Astrocyte (in vitro differentiated cells and primary cell): ENCODE results near the gene SLC6A4. TPM values are rescaled to one million over a fixed set of nuclear protein-coding genes. Genes with fewer than 3 reads are reported as not detected.

Experiments used
- DNase-seq: peaks from one replicate; pipeline ENCODE4 v3.0.0-alpha.2; 2010; ENCODE audit warnings: low read depth
- FAIRE-seq: peaks from 2 replicates; lab custom pipeline; 2011; peaks lifted over from hg19 to GRCh38; lab: Jason Lieb, UNC
- H2AFZ ChIP-seq: 2 replicates; pipeline ENCODE4 v1.6.0; 2012; ENCODE audit warnings: low read depth, low read length, inconsistent platforms
- H3K27ac ChIP-seq: 2 replicates; pipeline ENCODE4 v1.5.1; 2011; ENCODE audit warnings: low read depth, low read length, inconsistent platforms
- H3K27me3 ChIP-seq: 2 replicates; pipeline ENCODE4 v1.6.0; 2011; ENCODE audit warnings: low read length, inconsistent platforms; ENCODE audit not compliant: insufficient read depth
- H3K36me3 ChIP-seq: 2 replicates; pipeline ENCODE4 v1.5.1; 2011; ENCODE audit warnings: low read length, inconsistent platforms; ENCODE audit not compliant: insufficient read depth
- H3K4me1 ChIP-seq: 2 replicates; pipeline ENCODE4 v1.5.1; 2011; ENCODE audit warnings: low read length, inconsistent platforms; ENCODE audit not compliant: insufficient read depth
- H3K4me2 ChIP-seq: 2 replicates; pipeline ENCODE4 v1.6.0; 2012; ENCODE audit warnings: low read length, inconsistent platforms
- H3K4me3 ChIP-seq: 2 replicates; pipeline ENCODE4 v1.5.1; 2011; ENCODE audit warnings: low read depth, mild to moderate bottlenecking, low read length, inconsistent platforms; ENCODE audit not compliant: insufficient read depth
- H3K79me2 ChIP-seq: 2 replicates; pipeline ENCODE4 v1.6.0; 2012; ENCODE audit warnings: mild to moderate bottlenecking, low read length, inconsistent platforms; ENCODE audit not compliant: insufficient read depth
- H3K9ac ChIP-seq: 2 replicates; pipeline ENCODE4 v1.6.0; 2012; ENCODE audit warnings: mild to moderate bottlenecking, low read length, inconsistent platforms
- H3K9me3 ChIP-seq: 2 replicates; pipeline ENCODE4 v1.5.1; 2012; ENCODE audit warnings: low read depth, mild to moderate bottlenecking, low read length, inconsistent platforms; ENCODE audit not compliant: insufficient read depth
- H4K20me1 ChIP-seq: 2 replicates; pipeline ENCODE4 v1.6.0; 2012; ENCODE audit warnings: low read length, inconsistent platforms; ENCODE audit not compliant: insufficient read depth
- H3K27ac Mint-ChIP-seq: one replicate; pipeline ENCODE4 v1.8.0; 2021; ENCODE audit warnings: mild to moderate bottlenecking, mixed read lengths; ENCODE audit not compliant: unreplicated experiment
- H3K27me3 Mint-ChIP-seq: one replicate; pipeline ENCODE4 v1.8.0; 2021; ENCODE audit warnings: low read depth, mixed read lengths; ENCODE audit not compliant: unreplicated experiment
- H3K36me3 Mint-ChIP-seq: one replicate; pipeline ENCODE4 v1.8.0; 2021; ENCODE audit warnings: low read depth, mixed read lengths; ENCODE audit not compliant: unreplicated experiment
- H3K4me1 Mint-ChIP-seq: one replicate; pipeline ENCODE4 v1.8.0; 2021; ENCODE audit warnings: low read depth, mixed read lengths; ENCODE audit not compliant: unreplicated experiment
- H3K4me3 Mint-ChIP-seq: one replicate; pipeline ENCODE4 v1.8.0; 2021; ENCODE audit warnings: mild to moderate bottlenecking, moderate library complexity, mixed read lengths; ENCODE audit not compliant: unreplicated experiment
- H3K9me3 Mint-ChIP-seq: one replicate; pipeline ENCODE4 v1.8.0; 2021; ENCODE audit warnings: mild to moderate bottlenecking, mixed read lengths; ENCODE audit not compliant: unreplicated experiment
- EZH2 ChIP-seq: IDR thresholded peaks from 2 replicates; pipeline ENCODE4 v1.6.1; 2012; ENCODE audit warnings: mild to moderate bottlenecking, low read length, inconsistent platforms; ENCODE audit not compliant: insufficient read depth
- total RNA-seq: library from RNA; stranded (reverse); gene quantifications from 2 replicates; pipeline ENCODE4 v1.2.1, GENCODE V29; 2021
- TF ChIP-seq, protein P1 (sequence below): IDR thresholded peaks from 2 replicates; pipeline ENCODE4 v1.5.1; 2011; ENCODE audit warnings: low read depth, mild to moderate bottlenecking, inconsistent platforms, low read length, moderate library complexity; ENCODE audit not compliant: insufficient read depth

SLC6A4 gene
- total RNA-seq, 1 donor from 2014 or later = not detected

DNA sequence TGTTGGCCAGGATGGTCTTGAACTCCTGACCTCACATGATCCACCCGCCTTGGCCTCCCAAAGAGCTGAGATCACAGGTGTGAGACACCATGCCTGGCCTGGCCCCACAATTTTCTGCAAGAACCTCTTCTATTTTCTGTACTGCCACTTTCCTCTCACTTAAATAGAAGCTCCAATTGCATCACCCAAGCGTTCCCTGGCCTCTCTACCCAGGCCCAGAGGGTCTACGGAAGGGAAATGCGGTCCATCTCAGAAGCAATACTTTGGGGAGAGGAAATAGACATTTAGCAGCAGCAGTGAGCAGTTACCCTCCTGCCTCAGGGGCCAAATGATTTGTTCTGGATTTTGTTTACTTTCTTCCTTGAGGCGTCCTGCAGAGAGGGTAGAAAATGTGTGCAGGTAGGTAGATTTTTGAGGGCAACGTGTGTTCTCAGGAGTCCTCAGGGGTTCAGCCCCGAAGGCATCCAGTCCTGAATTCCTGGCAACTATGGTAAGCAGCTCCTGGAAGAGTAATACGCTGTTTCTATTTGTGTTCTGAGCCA lies 11.0 kb downstream of the SLC6A4 start:
- Histone ChIP-seq H3K79me2 (no peaks in the 10 kb centered on the region), H3K4me3 (no peak overlapping the region), H2AFZ (no peak overlapping the region), H4K20me1 (no peaks in the 10 kb centered on the region), H3K9me3 (peaks cover 2% of the 10 kb centered on the region), H3K27ac (no peak overlapping the region), H3K36me3 (no peaks in the 10 kb centered on the region), H3K9ac (no peak overlapping the region), H3K4me1 (no peaks in the 10 kb centered on the region), H3K4me2 (no peak overlapping the region), H3K27me3 (peaks cover 40% of the 10 kb centered on the region)
- Mint-ChIP-seq H3K4me3 (no peak overlapping the region), H3K27ac (no peak overlapping the region), H3K9me3 (peaks cover 5% of the 10 kb centered on the region), H3K4me1 (peaks cover 5% of the 10 kb centered on the region), H3K36me3 (no peaks in the 10 kb centered on the region), H3K27me3 (peaks cover 59% of the 10 kb centered on the region)
- TF ChIP-seq EZH2 = no peak
- TF ChIP-seq, protein P1, sequence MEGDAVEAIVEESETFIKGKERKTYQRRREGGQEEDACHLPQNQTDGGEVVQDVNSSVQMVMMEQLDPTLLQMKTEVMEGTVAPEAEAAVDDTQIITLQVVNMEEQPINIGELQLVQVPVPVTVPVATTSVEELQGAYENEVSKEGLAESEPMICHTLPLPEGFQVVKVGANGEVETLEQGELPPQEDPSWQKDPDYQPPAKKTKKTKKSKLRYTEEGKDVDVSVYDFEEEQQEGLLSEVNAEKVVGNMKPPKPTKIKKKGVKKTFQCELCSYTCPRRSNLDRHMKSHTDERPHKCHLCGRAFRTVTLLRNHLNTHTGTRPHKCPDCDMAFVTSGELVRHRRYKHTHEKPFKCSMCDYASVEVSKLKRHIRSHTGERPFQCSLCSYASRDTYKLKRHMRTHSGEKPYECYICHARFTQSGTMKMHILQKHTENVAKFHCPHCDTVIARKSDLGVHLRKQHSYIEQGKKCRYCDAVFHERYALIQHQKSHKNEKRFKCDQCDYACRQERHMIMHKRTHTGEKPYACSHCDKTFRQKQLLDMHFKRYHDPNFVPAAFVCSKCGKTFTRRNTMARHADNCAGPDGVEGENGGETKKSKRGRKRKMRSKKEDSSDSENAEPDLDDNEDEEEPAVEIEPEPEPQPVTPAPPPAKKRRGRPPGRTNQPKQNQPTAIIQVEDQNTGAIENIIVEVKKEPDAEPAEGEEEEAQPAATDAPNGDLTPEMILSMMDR = no peak
- no peak for DNase-seq
- no peak for FAIRE-seq

DNA sequence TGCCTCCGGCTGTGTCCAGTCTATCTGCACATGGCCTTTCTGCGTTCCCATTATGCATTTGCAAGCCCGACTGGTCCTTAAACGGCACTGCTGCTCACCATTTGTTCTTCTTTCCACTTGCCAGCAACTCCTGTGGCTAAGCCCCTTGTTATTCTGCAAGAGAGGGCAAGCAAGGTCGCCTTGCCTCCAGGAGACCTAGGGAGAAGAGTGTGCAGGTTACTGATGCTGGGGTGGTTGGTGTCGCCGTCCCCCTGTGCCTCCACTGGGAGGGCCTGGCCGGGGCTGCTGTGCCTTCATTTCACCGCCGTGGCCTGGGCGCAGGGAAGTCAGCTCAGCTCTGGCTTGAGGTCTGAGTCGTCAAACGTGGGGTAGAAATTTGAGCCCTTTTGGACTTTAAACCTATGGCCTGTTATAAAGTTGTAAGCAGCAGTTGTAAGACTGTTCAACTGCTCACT lies 12.7 kb downstream of the SLC6A4 start:
- H3K36me3 ChIP-seq = no peaks in the 10 kb centered on the region
- TF ChIP-seq, protein P1 = no peak
- no peak for TF ChIP-seq EZH2
- Mint-ChIP-seq H3K4me1 (peaks cover 5% of the 10 kb centered on the region), H3K36me3 (no peaks in the 10 kb centered on the region), H3K27me3 (peaks cover 58% of the 10 kb centered on the region), H3K4me3 (no peak overlapping the region), H3K27ac (no peak overlapping the region), H3K9me3 (peaks cover 2% of the 10 kb centered on the region)
- no peaks in the 10 kb centered on the region for H4K20me1 ChIP-seq
- H3K4me2 ChIP-seq = no peak overlapping the region
- H3K9ac ChIP-seq = no peak overlapping the region
- DNase-seq (no peak), FAIRE-seq (no peak)
- H3K9me3 ChIP-seq = no peaks in the 10 kb centered on the region
- H3K27ac ChIP-seq = no peak overlapping the region
- peaks cover 29% of the 10 kb centered on the region for H3K27me3 ChIP-seq
- H3K79me2 ChIP-seq = no peaks in the 10 kb centered on the region
- no peak overlapping the region for H2AFZ ChIP-seq
- H3K4me1 ChIP-seq = no peaks in the 10 kb centered on the region
- H3K4me3 ChIP-seq = no peak overlapping the region

DNA sequence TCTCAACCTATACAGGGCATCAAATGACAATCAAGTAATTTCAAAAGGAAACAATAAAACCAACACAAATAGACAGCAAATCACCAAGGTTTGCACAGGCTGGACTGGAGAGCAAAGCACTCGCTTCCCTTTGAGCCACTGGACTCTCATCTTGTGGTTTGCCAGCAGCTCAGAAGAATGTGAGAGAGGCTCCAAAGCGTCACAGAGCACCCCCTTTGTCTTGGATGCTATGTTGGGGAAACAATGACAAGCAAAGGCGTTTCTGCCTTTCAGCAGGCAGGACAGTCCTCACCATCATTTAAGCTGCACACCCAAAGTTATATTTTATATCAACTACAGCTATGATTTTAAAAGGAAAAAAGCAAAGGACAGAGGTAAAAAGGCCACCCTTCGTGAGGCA lies 13.2 kb downstream of the SLC6A4 start:
- H3K36me3 ChIP-seq = no peaks in the 10 kb centered on the region
- no peaks in the 10 kb centered on the region for H3K79me2 ChIP-seq
- peaks cover 29% of the 10 kb centered on the region for H3K27me3 ChIP-seq
- H3K36me3 Mint-ChIP-seq = no peaks in the 10 kb centered on the region
- no peak overlapping the region for H3K9ac ChIP-seq
- H3K9me3 ChIP-seq = no peaks in the 10 kb centered on the region
- no peak for DNase-seq
- no peaks in the 10 kb centered on the region for H3K4me1 ChIP-seq
- H3K9me3 Mint-ChIP-seq = peaks cover 2% of the 10 kb centered on the region
- TF ChIP-seq, protein P1 = no peak
- no peak for TF ChIP-seq EZH2
- no peaks in the 10 kb centered on the region for H4K20me1 ChIP-seq
- H3K4me2 ChIP-seq = no peak overlapping the region
- no peak overlapping the region for H3K4me3 ChIP-seq
- no peak overlapping the region for H3K27ac ChIP-seq
- peaks cover 5% of the 10 kb centered on the region for H3K4me1 Mint-ChIP-seq
- no peak for FAIRE-seq
- H2AFZ ChIP-seq = no peak overlapping the region
- no peak overlapping the region for H3K4me3 Mint-ChIP-seq
- H3K27me3 Mint-ChIP-seq = peaks cover 58% of the 10 kb centered on the region
- no peak overlapping the region for H3K27ac Mint-ChIP-seq
